HUDEP-2 (cell line): ENCODE measurements around the gene SVBP.
A peak's percentile ranks its signal among the peaks of the same experiment; 100 is the strongest.

Experiments
- DNase-seq, 76 experiments: peaks; one replicate each; lab custom pipeline; 2025; ENCODE audit not compliant: unreplicated experiment in 76 of 76; lab: John Stamatoyannopoulos, UW

The SVBP gene

GRCh38 chr1:42806593-42806992 lies 10.6 kb downstream of the SVBP start:
- DNase-seq, result no peak

GRCh38 chr1:42806171-42806570 lies 11.0 kb downstream of the SVBP start:
- DNase-seq, result no peak

DNA sequence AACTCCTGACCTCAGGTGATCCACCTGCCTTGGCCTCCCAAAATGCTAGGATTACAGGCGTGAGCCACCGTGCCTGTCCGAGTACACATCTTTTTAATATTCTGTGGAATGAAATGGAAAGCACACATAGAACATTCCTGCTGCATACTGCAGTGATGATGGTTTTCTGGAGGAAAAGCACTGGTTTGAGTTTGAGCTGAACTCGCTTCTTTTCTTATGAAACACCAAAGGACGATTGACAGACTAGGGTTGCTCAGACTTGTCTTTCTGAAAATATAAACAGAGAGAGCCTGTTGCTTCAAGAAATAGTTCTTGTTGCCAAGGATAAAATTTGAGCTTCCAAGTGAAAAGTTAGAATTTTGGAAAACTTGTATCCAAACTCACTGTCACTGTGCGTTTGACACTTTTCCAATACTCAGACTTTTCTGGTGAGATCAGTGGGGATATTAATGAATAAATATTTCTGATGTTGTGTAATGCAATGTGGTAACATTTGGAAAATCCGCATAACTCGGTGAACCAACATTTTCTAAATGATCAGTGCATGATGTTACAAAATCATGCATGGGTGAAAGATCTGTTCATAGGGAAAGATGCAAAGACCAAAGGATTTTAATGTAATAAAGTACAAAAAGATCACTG lies 15.2 kb downstream of the SVBP start:
- DNase-seq, result no peak

DNA sequence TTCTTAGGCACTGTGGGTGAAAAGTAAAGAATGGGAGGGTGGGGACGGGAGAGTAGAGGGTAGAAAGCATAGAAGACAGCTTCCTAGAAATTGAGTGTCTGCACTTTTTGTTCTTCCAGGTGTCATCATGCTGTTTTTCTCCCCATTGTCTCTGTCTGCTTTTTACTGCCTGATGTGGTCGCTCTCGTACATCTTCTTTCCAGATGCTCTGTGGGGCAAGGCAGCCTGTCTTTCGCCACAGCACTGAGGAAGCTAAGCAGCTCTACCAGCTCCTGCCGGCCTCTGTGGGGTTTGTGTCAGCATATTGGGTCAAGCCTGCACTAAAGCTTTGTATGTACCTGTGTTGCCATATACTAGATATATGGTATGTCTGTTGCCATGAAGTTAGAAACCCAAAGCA lies 19.2 kb downstream of the SVBP start:
- no peak for DNase-seq

- no peak for DNase-seq
Measured at GRCh38 chr1:42797414-42797813, 19.8 kb downstream of the SVBP start.

DNA sequence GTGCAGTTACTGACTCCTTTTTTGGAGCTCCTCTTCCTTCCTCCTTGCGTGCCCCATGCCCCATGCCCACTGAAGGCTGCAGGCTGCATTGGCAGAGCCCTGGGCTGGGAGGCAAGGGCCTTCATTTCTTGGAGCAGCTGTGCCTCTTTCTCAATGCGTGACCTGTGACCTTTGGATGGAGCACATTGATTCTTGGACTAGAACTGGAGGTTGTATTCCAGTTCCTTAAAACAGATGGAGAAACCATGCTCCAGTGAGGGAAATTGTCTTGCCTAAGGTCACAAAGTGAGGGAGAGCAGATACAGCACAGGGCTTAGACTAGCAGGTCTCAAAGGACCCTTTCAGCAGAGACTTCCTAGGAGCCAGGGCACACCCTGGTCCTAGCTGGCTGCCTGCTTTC lies 23.4 kb downstream of the SVBP start:
- DNase-seq, result no peak

GRCh38 chr1:42788021-42788420 lies 29.2 kb downstream of the SVBP start:
- no peak for DNase-seq

DNA sequence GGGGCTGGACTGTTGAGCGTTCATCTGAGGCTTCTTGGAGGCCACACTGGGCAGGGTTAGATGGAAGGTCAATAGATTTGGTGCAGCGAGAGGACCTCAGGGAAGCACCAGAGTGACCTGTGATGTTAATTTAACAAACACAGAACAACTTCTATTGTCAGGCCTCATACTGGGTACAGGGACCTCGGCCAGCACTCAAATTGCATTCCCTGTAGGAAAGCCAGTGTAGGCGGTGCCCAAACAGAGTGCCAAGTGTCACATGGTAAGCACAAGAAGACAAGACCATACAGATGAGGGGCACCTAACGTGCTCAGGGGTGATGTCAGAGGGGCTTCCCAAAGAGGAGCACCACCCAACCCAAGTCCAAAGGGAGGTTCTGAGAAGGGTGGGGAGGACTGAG lies 31.1 kb downstream of the SVBP start:
- no peak for DNase-seq

DNA sequence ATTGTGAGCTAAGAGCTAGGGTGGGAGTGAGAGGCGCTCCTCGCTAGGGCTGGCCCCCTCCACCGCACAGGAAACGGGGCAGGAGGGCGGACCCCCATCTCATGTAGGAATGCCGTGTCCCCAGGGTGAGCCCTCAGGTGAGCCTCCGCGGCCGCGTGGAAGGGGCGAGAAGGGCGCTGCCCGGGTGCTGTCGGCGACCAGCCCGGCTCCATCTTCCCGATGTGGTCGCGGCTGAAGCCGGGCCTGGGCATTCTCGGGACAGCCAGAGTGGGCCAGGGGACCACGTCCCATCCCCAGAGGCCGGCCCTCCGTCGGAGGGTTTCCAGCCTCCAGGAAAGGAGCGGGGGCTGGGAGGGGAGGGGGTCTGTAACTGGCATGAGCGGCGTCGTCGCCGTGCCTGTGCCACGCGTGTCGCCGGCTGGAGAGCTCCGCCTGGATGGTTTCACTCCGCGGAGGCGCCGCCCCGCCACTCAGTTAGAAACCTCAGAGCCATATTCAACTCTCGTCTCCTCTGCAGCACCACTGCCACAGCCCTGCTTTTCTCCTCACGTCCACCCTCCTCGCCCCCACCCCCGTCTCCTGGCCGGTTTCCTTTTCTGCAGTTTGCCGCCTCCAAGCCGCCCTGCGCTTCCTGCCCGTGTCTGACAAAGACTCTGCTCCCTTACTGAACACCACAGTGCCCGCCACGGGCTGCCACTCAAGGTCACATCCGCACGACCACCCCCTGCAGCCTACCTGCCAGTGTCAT lies 32.1 kb downstream of the SVBP start, which contains the start of gene TMEM269:
Gene TMEM269, plus strand, starts transcription at position 46 of the 748 bp plus-strand sequence. CDS start 4,903 bp downstream, outside the sequence.
- no peak for DNase-seq

- no peak for DNase-seq
Measured at GRCh38 chr1:42784547-42784945, 32.7 kb downstream of the SVBP start.

GRCh38 chr1:42783092-42783491 lies 34.1 kb downstream of the SVBP start:
- no peak for DNase-seq

DNA sequence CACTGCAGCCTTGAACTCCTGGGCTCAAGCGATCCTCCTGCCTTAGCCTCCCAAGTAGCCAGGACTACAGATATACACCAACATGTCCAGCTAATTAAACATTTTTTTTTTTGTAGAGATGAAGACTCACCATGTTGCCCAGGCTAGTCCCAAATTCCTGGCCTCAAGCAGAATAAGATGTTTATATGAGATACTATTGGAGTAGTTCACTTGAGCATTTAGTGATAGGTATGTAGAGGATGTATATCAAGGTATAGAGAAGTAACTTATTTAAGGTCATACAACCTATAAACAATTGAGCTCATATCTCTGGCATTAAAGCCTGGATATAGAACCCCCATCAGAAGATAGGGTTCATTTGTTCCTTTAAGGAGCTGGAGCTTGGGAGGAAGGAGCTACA lies 37.0 kb downstream of the SVBP start:
- no peak for DNase-seq

- DNase-seq, result no peak
Measured at GRCh38 chr1:42779725-42780124, 37.5 kb downstream of the SVBP start.

DNA sequence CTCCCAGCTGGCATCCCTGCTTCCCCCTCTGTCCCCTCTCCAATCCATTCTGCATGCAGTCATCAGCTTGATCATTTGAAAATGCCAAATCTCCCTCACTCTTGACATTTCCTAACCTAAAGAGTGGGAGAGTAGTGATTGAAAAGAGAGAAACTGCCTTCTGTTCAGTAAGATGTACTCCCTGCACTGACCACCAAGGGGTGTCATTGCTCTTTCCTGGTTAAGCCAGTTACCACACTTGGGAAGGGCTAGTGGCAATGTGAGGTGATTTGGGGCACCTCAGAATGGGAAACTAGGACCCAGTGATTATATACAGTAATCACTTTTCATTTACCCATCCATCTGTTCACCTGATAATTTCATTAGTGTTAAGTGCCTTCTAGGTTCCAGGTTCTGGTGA lies 39.3 kb downstream of the SVBP start:
- peak in 41 of 76 experiments; percentile 4 to 60 (median 35) for DNase-seq

GRCh38 chr1:42776502-42776901 lies 40.7 kb downstream of the SVBP start:
- no peak for DNase-seq

DNA sequence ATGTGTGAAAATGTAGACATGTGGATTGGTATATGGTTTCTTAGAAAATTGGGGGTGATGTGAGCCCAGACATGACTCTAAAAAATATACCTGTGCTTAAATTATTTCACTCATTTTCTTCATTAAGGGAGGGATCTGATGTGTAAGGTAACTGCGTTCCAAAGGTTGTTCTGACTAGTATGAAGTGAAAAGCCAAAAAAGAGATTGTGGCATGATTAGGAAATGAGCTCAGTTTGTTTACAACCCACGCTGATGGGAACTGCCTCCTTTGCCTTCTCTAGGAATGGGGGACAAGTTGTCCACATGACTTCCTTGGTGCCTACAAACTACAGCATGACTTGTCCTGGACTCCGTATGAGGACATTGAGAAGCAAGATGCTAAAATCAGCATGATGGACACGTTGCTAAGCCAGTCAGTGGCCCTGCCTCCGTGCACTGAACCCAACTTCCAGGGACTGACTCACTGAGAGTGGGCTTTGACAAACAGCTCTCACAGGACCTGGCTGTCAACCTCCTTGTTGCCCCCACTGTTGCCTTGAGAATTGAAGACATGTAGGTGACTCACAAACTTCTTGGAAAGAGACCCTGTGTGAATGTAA lies 42.2 kb downstream of the SVBP start:
- DNase-seq, result no peak

DNA sequence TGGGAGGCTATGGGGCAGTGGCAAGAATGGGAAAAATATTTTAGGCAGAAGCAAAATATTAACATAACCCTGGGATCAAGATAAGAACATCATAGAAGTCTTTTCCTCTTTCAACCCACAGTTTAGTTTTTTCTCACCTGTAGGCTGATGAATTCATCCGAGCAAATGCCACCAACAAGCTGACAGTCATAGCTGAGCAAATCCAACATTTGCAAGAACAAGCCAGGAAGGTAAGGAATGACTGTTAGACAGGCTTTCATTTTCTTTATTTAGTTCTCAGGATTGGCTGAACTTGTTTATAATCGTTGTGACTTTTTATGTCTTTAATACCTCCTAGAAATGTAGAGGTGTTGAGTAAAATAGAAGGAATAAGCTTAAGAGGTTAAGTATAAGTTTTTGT lies 43.8 kb downstream of the SVBP start:
- no peak for DNase-seq

DNA sequence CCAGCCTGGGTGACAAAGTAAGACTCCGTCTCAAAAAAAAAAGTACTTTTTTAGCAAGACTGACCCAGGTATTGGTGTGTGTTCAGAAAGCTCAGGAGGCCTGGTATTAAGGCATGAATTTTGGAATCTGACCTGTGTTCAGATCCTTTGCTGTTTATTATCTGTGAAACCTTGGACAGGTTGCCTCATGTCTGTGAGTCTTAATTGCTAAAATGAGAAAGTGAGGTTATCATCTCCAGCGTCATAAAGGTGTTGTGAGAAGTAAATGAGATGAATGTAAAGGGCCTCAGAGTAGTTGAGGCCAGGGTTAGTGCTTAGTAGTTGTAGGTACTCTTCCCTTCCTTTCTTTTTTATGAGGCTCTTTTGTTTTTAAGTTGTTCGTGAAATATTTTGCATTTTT lies 47.4 kb downstream of the SVBP start:
- no peak for DNase-seq

DNA sequence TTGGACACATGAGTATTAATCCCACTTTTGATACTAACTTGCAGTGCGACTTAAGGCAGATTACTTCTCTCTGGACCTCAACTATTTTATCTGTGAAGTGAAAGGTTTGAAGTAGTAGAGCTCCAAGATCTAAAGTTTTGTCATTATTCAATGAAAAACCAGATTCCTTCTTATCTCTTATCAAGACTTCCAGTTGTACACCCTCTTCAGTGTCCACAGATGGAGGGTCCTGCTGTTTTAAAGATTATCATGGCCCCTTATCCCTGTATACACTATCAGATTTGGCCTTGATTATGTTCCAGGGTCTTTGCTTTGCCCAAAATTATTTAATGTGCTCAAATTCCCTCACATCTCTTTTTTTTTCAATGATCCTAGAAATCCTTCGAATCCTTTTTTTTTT lies 49.0 kb downstream of the SVBP start:
- no peak for DNase-seq

DNA sequence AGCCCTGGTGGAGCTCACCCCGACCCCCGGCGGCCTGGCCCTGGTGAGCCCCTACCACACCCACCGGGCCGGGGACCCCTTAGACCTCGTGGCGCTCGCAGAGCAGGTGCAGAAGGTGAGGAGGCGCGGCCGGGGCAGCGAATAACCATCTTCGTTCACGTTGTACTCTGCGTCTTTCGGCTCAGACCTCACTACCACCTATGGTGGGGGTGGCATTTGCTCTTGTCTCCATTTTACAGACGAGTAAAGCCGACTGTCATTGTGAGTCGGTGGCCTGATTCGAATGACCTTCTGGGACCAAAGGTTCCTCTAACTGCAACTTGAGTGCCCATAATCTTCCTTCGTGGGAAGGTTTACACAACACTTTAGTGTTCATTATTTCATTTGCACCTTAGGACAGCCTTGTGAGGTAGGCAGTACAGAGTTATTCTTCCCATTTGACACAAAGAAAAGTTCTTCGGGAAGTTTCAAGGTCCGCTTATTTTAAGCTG lies 49.6 kb downstream of the SVBP start:
- peak in 8 of 76 experiments; percentile 18 to 74 (median 35) for DNase-seq

GRCh38 chr1:42766741-42767509 lies 50.3 kb downstream of the SVBP start, which contains the start of the genes C1orf50 and P3H1:
C1orf50 (plus strand) TSS chr1:42767249; CDS start chr1:42767312, 63 bp downstream.
P3H1 (minus strand) TSS chr1:42767028; CDS start chr1:42766971, 57 bp downstream.
- peak; percentile 60 to 99 (median 98) for DNase-seq
